NT2/D1 (cell line): Measurements from ENCODE around the gene GBP6.

Experiments
- YY1 ChIP-seq: IDR thresholded peaks from 2 replicates; pipeline ENCODE4 v1.6.1; 2011; ENCODE audit not compliant: insufficient read length, insufficient read depth
- ZNF274 ChIP-seq: IDR thresholded peaks from 2 replicates; pipeline ENCODE4 v1.6.1; 2011; ENCODE audit warnings: mild to moderate bottlenecking, low read depth, low read length

DNA sequence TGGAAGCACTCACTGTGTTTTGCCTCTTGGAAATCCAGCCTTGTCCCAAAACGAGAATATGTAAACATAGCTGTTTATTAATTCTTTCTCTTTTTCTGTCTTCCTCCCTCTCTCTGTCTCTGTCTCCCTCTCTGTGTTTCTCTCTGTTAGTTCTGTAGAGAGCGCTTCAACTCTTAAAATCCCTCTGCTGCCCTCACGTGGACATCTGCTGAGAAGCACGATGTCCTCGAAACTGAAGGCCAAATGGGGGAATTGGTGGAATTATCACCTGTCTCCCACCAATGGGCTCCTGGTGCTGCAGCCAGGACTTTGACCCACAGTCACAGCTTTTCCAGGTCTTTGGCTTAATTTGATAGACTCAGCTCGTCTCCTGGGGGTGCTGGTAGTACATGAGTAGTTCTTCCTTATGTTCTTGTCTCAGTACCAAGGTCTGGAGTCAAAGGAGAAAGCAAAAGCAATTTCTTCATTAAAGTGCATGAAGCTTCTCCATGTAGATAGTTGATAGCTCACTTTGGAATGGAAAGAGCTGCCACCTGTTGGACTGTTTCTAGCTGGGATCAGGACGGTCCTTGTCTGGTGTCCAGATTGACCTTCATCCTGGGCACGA is 5.5 kb upstream of the GBP6 start:
- TF ChIP-seq YY1 (no peak), ZNF274 (no peak)
